HG03108 (cell line): ENCODE data around the gene CCIN.
"Not testable (repeated sequence)": the region's sequence is repeated elsewhere in the genome, so short reads cannot be mapped to it uniquely, and the experiment has no call there.

ENCODE experiments used
- ATAC-seq: cut with Tn5 transposase; IDR thresholded peaks from one replicate; pipeline ENCODE4 v1.9.1; 2021; ENCODE audit warnings: moderate library complexity; ENCODE audit not compliant: unreplicated experiment

The CCIN gene

GRCh38 chr9:36158122-36158521 lies 11.1 kb upstream of the CCIN start:
- no peak for ATAC-seq

- no peak for ATAC-seq
Observed at GRCh38 chr9:36158917-36159316, 10.3 kb upstream of the CCIN start.

- ATAC-seq = not testable (repeated sequence)
Observed at GRCh38 chr9:36159509-36159908, 9.7 kb upstream of the CCIN start.

GRCh38 chr9:36160126-36160525 lies 9.1 kb upstream of the CCIN start:
- not testable (repeated sequence) for ATAC-seq

- ATAC-seq = no peak
Observed at GRCh38 chr9:36161187-36161586, 8.0 kb upstream of the CCIN start.

GRCh38 chr9:36162211-36162738 lies 6.9 kb upstream of the CCIN start:
- ATAC-seq = no peak

GRCh38 chr9:36163049-36163785 lies 6.0 kb upstream of the CCIN start:
- ATAC-seq = no peak

GRCh38 chr9:36163786-36164170 lies 5.4 kb upstream of the CCIN start:
- ATAC-seq = no peak

- ATAC-seq = no peak
Observed at GRCh38 chr9:36164372-36164771, 4.8 kb upstream of the CCIN start.

- no peak for ATAC-seq
Observed at GRCh38 chr9:36164989-36165388, 4.2 kb upstream of the CCIN start.

- ATAC-seq = no peak
Observed at GRCh38 chr9:36165826-36166167, 3.4 kb upstream of the CCIN start.

- peak; percentile 92 for ATAC-seq
Observed at GRCh38 chr9:36166168-36166927, 2.8 kb upstream of the CCIN start.

GRCh38 chr9:36169708-36170107 lies 520 bp downstream of the CCIN start:
- ATAC-seq = no peak

- no peak for ATAC-seq
Observed at GRCh38 chr9:36170531-36170930, 1.3 kb downstream of the CCIN start.

- no peak for ATAC-seq
Observed at GRCh38 chr9:36173861-36174260, 4.7 kb downstream of the CCIN start.

- ATAC-seq = no peak
Observed at GRCh38 chr9:36174271-36174670, 5.1 kb downstream of the CCIN start.

- no peak for ATAC-seq
Observed at GRCh38 chr9:36174731-36175130, 5.5 kb downstream of the CCIN start.

- not testable (repeated sequence) for ATAC-seq
Observed at GRCh38 chr9:36175209-36175608, 6.0 kb downstream of the CCIN start.

- not testable (repeated sequence) for ATAC-seq
Observed at GRCh38 chr9:36176496-36176895, 7.3 kb downstream of the CCIN start.

- no peak for ATAC-seq
Observed at GRCh38 chr9:36177571-36177970, 8.4 kb downstream of the CCIN start.

- not testable (repeated sequence) for ATAC-seq
Observed at GRCh38 chr9:36180243-36180642, 11.1 kb downstream of the CCIN start.

- ATAC-seq = no peak
Observed at GRCh38 chr9:36187414-36187813, 18.2 kb downstream of the CCIN start.
